ENCODE data around the gene YBX3. TPM values are rescaled to one million over a fixed set of nuclear protein-coding genes. Genes with fewer than 3 reads are reported as not detected.

Gene YBX3
- total RNA-seq, 2 donors from 2014 or later, result 140 to 146 TPM

DNA sequence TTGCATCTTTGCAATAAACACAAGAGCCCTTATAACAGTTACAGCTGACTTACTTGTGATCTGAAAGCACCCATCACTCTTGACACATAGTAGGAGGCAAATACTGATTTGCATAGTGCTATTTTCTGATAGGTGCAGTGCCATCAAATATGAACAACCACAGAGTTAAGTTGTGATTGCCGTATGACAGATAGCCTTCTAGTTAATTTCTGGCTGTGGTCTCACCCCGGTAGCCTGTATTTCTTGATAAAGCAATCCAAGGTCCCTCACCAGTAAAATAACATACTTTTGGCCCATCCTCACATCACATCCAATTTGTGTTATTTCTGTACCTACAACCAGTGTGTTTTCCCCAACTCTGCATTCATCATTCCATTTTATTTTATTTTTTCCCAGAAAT is 26.0 kb downstream of the YBX3 start:
- ATAC-seq, result no peak
- DNase-seq, result no peak
- intact Hi-C loops (cut with DNase I, micrococcal nuclease), result no loop called here

- DNase-seq (no peak), ATAC-seq (no peak)
- intact Hi-C loops (cut with DNase I, micrococcal nuclease), result no loop called here
Measured at GRCh38 chr12:10690906-10691305, 32.2 kb downstream of the YBX3 start.

GRCh38 chr12:10689146-10689545 is 34.0 kb downstream of the YBX3 start:
- DNase-seq (no peak), ATAC-seq (no peak)
- intact Hi-C loops (cut with DNase I, micrococcal nuclease), result no loop called here

- DNase-seq (no peak), ATAC-seq (no peak)
- intact Hi-C loops (cut with DNase I, micrococcal nuclease), result no loop called here
Measured at GRCh38 chr12:10688042-10688441, 35.1 kb downstream of the YBX3 start.

GRCh38 chr12:10673659-10674384 is 49.3 kb downstream of the YBX3 start, which contains the start of gene STYK1:
STYK1 (minus strand) TSS chr12:10674052; CDS start chr12:10634618, 39,434 bp downstream.
- DNase-seq, result peak; percentile 89 to 91
- peak; percentile 88 for ATAC-seq
- intact Hi-C loops (cut with DNase I, micrococcal nuclease), result no loop called here

DNA sequence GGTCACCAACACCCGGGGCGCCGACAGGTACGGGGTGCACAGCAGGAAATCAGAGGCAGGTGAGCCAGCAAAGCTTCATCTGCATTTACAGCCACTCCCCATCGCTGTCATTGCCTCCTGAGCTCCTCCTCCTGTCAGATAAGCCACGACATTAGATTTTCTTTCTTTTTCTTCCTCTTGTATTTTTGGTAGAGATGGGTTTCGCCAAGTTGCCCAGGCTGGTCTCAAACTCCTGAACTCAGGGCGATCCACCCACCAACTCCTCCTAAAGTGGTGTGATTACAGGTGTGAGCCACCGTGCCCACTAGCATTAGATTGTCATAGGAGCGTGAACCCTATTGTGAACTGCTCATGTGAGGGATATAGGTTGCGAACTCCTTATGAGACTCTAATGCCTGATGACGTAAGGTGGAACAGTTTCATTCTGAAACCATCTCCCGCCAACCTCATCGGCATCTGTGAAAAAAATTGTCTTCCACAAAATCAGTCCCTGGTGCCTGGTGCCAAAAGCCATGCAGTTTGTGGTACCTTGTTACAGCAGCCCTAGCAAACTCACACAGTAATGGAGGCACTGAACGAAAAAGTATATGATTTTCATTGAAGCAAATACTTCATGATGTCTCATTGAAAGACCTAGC is 50.8 kb downstream of the YBX3 start:
- DNase-seq, result peak; percentile 72 to 84
- intact Hi-C loops (cut with DNase I, micrococcal nuclease), result no loop called here
- ATAC-seq, result peak; percentile 70

GRCh38 chr12:10669533-10669932 is 53.6 kb downstream of the YBX3 start:
- intact Hi-C loops (cut with DNase I, micrococcal nuclease), result no loop called here
- no peak for ATAC-seq
- no peak for DNase-seq

GRCh38 chr12:10668526-10668925 is 54.6 kb downstream of the YBX3 start:
- peak; percentile 39 for ATAC-seq
- intact Hi-C loops (cut with DNase I, micrococcal nuclease), result no loop called here
- DNase-seq, result no peak

GRCh38 chr12:10667581-10667980 is 55.5 kb downstream of the YBX3 start:
- DNase-seq (no peak), ATAC-seq (no peak)
- intact Hi-C loops (cut with DNase I, micrococcal nuclease), result no loop called here

GRCh38 chr12:10664499-10664898 is 58.6 kb downstream of the YBX3 start:
- no peak for DNase-seq
- intact Hi-C loops (cut with DNase I, micrococcal nuclease), result no loop called here
- no peak for ATAC-seq

DNA sequence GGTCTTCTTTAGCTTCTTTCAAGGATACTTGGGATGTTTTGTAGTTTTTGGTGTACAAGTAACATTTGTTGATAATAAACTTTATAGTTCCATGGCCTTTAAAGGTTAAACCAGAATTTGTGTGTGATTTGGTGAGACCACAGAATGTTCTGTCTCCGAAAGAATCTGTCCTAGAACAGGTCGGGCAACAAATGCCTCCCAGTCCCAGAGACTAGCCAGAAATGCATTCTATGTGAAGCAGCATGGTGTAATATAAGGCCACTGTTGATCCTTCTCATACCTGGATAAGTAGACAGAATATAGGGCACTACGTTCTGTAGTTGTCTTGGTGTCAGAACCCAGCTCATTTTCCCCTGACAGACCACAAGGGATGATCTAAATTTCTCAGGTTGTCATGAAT is 59.3 kb downstream of the YBX3 start:
- intact Hi-C loops (cut with DNase I, micrococcal nuclease), result no loop called here
- no peak for ATAC-seq

DNA sequence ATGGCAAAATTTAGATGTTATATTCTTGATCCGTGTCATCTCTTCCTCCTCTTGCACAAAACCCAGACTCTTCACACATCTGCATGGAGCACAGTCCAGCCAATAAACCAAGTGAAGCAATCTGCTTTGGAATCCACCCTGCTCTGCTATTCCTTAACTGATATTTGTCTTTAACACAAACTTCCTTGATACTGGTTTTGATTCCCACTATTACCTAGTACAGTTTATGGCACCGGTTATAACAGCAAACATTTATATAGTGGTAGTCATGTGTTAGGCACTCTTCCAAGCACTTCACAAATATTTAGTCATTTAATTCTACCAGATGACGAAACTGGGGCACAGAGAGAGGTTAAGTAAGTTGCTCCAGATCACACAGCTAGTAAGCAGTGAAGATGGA is 61.8 kb downstream of the YBX3 start:
- ATAC-seq (peak; percentile 97), DNase-seq (peak in 1 of 2 donors; percentile 54)
- intact Hi-C loops (cut with DNase I, micrococcal nuclease), result no loop called here

More for the DNA sequence above, 59.3 kb downstream of the YBX3 start:
- DNase-seq, result no peak

DNA sequence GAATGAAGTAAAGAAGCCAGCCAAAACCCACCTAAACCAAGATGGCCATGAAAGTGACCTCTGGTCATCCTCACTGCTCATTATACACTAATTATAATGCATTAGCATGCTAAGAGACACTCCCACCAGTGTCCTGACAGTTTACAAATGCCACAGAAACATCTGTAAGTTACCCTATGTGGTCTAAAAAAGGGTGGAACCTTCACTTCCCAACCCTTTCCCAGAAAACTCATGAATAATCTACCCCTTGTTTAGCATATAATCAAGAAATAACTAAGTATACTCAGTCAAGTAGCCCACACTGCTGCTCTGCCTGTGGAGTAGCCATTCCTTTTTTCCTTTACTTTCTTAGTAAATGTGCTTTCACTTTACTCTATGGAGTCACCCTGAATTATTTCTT is 69.1 kb downstream of the YBX3 start:
- DNase-seq (no peak), ATAC-seq (no peak)
- intact Hi-C loops (cut with DNase I, micrococcal nuclease), result no loop called here

- no peak for DNase-seq
- no peak for ATAC-seq
- intact Hi-C loops (cut with DNase I, micrococcal nuclease), result no loop called here
Measured at GRCh38 chr12:10652192-10652591, 70.9 kb downstream of the YBX3 start.

Other genes starting within 250 kb of the YBX3 start
- 1 to 10 TPM in 1 of 2 donors, under 1 TPM in 1; 0.61 to 2.1 TPM for gene EIF2S3B, start 217.4 kb downstream of the YBX3 start, total RNA-seq
- 10 to 100 TPM; 10.4 to 13.4 TPM for gene MAGOHB, start 109.7 kb downstream of the YBX3 start, total RNA-seq
- 10 to 100 TPM; 36.3 to 41.9 TPM for gene STYK1, start 49.3 kb downstream of the YBX3 start, total RNA-seq
- gene TAS2R7, start 79.3 kb upstream of the YBX3 start, total RNA-seq, result not detected
- gene TAS2R8, start 84.0 kb upstream of the YBX3 start, total RNA-seq, result not detected
- not detected for gene TAS2R9, start 86.8 kb upstream of the YBX3 start, total RNA-seq
- gene TAS2R10, start 103.0 kb upstream of the YBX3 start, total RNA-seq, result not detected
- 1 to 10 TPM; 1.0 to 2.3 TPM for gene PRR4, start 126.2 kb upstream of the YBX3 start, total RNA-seq
- gene PRH1, start 160.9 kb upstream of the YBX3 start, total RNA-seq, result 10 to 100 TPM; 10.6 to 13.8 TPM
- gene TAS2R13, start 186.2 kb upstream of the YBX3 start, total RNA-seq, result 1 to 10 TPM; 1.3 to 1.9 TPM
- gene PRH2, start 205.9 kb upstream of the YBX3 start, total RNA-seq, result not detected
- gene TAS2R14, start 215.9 kb upstream of the YBX3 start, total RNA-seq, result 1 to 10 TPM; 1.8 to 2.1 TPM